HG02588 (cell line): Measurements from ENCODE around the gene GEMIN8.

Experiments used
- ATAC-seq: cut with Tn5 transposase; IDR thresholded peaks from one replicate; pipeline ENCODE4 v1.9.1; 2021; ENCODE audit warnings: mild to moderate bottlenecking, moderate library complexity; ENCODE audit not compliant: unreplicated experiment

Gene GEMIN8

GRCh38 chrX:14017399-14017798 lies 12.3 kb downstream of the GEMIN8 start:
- ATAC-seq: no peak

DNA sequence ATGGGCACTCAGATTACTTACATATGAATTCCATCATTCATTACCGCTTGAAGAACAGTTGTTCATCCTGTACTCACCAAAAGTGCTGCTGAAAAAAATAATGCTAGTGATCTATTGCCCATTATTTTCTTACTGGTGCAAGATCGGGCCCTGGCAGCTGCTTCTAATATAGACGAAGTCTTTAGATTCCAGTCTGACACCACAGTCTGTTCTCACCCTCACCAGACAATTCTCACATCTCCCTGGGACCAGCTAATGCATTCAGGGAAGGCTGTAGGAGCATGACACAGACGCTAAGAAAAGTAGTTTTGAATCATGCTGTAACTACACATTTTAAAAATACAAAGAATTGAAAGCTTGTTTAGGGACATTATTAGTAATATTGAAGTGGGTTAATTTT lies 13.8 kb downstream of the GEMIN8 start:
- ATAC-seq: no peak

- no peak for ATAC-seq
These were observed 14.4 kb downstream of the GEMIN8 start for GRCh38 chrX:14015294-14015693.

- ATAC-seq: no peak
These were observed 15.2 kb downstream of the GEMIN8 start for GRCh38 chrX:14014526-14014925.

DNA sequence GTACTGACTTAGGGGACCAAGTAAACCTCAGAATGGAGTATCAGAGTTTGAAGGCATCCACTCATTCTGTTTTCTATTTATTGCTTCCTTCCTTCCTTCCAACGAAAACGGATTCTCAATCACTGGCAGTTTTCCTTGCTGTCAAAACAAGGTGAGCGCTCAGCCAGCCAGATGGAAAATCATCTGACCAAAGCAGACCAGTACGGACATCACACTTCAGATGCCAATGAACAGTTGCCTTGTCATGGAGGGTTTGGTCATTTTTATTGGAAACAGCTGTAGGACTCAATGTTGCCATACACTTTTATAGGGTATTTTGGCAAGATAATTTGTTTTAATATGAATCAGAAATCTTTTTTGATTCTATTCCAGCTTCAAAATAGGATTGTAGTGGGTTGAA lies 16.6 kb downstream of the GEMIN8 start:
- no peak for ATAC-seq

GRCh38 chrX:14010566-14010965 lies 19.1 kb downstream of the GEMIN8 start:
- ATAC-seq: no peak

DNA sequence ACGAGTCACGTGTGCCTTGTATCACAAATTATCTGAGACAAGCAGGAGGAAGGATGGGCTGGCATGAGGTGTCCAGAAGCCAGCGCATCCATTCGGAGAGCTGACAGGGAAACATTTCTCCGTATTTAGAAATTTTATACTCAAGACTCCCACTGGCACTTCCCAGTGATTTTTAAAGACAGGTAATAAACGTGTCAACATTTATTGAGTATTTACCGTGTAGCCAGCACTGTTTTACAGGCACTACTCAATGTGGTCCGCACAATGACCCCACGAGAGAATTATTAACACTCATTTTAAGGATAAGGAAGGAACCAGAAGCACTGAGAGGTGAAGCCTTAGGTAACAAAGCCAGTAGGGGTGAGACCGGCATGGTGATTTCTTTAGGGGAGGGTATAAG lies 23.2 kb downstream of the GEMIN8 start:
- ATAC-seq: no peak

GRCh38 chrX:14003876-14004425 lies 25.7 kb downstream of the GEMIN8 start:
- ATAC-seq: no peak

- no peak for ATAC-seq
These were observed 26.7 kb downstream of the GEMIN8 start for GRCh38 chrX:14003028-14003427.

DNA sequence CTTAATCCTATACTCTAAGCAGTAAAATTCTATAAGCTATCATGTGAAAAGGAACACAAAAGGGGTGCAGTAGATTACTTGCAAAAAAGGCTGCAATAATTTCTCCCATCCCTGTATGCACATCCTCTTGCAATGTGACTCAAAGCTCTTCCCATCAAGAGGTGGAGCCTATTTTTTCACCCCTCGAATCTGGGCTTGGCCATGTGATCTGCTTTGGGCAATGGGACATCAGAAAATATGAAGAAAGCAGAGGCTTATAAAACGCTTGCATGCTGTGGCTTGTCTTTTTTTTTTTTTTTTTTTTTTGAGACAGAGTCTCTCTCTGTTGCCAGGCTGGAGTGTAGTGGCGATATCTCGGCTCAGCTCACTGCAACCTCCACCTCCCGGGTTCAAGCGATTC lies 33.0 kb downstream of the GEMIN8 start:
- no peak for ATAC-seq

DNA sequence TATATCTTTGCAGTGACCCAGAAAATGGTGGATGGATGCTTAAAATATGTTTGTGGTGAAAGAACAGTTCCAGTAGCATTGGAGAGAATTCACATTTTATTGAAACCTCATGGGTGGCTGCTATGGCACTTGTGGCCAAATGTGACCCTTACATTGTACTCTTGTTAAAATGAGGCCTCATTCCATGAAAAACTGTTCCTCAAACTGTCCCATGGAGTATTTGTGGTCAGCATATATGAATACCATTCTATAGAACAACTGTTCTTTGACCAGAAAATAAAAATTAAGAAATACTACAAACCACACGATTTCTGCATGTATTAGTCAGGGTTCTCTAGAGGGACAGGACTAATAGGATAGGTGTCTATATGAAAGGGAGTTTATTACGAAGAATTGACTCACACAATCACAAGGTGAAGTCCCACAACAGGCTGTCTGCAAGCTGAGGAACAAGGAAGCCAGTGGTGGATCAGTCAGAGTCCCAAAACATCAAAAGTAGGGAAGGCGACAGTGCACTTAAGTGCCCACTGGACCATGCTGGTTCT lies 35.1 kb downstream of the GEMIN8 start:
- ATAC-seq: no peak

DNA sequence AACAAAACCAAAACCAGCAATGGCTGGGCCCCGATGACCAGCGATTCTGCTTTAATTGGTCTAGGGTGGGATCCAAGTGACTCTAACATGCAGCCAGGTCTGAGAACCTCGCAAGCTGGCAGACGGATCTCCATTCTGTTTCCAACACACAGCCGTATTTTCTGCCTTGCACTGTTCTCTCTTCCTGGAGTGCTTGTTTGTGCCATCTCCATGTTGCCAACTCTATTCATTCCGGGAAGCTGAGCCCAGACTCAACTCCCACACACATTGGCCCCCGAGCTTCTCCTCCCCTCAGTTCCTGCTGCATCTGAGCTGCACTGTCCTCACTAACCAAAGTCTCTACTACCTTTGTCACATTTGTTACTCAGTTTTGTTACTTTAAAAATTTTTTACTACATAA lies 35.6 kb downstream of the GEMIN8 start:
- ATAC-seq: no peak

GRCh38 chrX:13990126-13990800 lies 39.4 kb downstream of the GEMIN8 start:
- no peak for ATAC-seq

DNA sequence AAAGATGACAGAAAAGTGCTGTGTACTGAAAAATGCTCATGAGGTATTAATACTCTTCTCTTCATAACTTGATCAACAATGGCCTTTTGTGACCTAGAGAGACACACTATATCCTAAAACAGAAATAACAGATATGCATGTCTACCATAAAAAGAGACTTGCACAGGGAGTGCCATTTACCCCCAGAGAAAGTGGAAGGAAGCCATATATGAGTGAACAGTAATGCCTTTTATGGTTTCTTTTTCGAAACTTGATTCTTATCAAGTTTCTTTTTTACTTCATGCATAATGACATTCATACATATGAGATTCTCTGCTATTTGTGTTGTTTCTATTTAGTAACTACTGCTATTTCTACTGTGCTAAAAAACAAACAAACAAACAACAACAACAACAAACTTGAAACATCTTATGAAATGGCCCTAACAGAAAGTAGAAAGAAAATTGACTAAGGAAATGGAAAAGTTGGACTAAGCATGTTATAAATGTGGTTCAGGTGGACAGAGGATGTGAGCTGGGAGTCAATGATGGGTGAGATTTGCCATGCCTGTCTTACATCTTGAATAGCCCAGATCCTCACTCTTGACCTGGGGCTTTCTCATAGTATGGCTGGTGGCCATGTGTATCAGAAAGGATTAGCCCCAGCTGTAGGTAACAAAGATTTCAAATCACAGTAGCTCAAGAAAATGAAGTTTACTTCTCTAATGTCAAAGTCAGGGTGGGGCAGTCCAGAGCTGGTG lies 43.8 kb downstream of the GEMIN8 start:
- peak; percentile 50 for ATAC-seq

DNA sequence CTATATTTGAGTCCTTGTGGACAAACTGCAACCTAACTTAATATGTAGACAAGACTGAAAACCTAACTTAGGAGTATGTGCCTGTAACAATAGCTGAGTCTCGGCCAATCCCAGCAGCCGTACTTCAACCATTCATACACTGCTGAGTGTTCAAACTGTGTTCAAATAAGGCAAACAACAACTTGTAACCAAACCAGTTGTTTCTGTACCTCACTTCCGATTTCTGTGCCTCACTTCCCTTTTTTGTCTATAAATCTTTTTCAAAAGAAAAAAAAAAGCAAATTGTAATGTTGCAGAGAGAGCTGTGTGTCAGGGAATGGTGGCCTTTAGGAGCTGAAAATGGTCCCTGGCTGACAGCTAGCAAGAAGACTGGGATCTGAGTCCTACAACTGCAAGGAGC lies 46.0 kb downstream of the GEMIN8 start:
- no peak for ATAC-seq

DNA sequence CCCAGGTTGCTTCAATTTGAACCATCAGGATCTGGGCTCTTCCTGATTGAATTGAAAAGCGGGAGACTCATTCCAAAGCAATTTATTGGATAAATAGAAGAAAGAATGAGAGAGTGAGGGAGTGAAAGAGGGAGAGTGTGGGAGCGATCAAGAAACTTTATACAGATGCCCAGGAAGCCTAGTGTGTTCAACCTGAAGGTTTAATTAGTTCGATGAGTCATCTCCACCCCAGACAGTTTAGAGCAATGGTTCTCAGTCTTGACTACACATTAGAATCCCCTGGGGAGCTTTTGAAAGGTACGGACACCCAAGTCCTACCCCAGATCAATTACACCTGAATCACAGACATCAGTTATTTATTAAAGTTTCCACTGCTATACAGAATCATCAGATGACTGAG lies 61.5 kb downstream of the GEMIN8 start:
- no peak for ATAC-seq

GRCh38 chrX:13967636-13968035 lies 62.1 kb downstream of the GEMIN8 start:
- no peak for ATAC-seq

DNA sequence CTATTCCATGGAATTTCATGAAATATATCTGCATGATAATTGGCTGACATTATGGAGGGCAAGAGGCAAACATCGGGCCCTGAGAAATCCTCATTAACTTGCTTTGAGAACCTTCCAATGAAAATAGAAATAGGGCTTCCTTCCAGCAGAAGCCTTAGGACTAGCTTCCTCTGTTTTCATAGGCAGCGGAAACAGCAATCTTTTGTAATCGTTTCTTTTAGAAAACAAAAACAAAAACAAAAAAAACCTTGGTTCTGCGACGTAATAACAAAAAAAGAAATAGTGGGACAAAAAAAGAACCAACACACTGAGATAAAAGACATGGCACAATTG lies 62.9 kb downstream of the GEMIN8 start:
- ATAC-seq: no peak

- ATAC-seq: no peak
These were observed 63.5 kb downstream of the GEMIN8 start for GRCh38 chrX:13966071-13966792.

DNA sequence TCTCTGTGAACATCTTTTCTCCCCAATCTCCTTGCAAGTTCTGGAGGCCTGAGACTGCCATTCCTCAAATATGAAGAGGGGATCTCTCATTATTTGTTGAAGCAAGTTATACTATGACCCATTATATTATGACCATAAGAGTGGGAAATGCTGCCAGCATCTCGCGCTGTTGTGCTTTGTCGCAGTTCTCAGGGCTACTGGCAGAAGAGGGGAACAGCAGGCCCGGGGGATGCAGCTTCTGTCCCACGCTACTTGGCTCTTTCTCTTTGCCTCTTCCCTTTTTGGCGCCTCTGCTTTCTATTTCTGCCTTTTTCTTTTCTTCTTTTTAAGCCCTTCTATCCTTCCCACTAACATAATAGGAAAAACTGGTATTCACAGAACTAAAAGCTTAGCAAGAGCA lies 64.2 kb downstream of the GEMIN8 start:
- no peak for ATAC-seq

DNA sequence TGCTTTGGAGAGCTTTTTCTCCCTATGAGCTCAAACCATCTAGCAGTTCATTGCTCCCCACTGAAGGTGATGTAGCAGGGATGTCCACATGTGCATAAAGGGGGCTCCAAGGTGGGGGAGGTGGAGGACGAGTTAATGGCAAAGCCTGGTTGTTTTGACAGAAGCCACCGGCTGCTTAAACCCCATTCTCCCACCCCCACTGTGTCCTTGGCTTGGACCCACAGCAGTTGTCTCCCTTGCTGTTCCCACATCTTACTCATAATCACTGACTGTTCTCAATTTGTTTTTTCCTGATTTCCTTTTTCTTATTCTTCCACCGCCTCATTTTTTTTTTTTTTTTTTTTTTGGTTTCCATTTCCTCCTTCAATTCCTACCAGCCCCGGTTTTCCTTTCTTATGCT lies 72.7 kb downstream of the GEMIN8 start:
- no peak for ATAC-seq
